ENCODE measurements around the gene FGR. TPM values are rescaled to one million over a fixed set of nuclear protein-coding genes. Genes with fewer than 3 reads are reported as not detected.

The FGR gene
- total RNA-seq, 1 donor from 2014 or later: 0.14 TPM

DNA sequence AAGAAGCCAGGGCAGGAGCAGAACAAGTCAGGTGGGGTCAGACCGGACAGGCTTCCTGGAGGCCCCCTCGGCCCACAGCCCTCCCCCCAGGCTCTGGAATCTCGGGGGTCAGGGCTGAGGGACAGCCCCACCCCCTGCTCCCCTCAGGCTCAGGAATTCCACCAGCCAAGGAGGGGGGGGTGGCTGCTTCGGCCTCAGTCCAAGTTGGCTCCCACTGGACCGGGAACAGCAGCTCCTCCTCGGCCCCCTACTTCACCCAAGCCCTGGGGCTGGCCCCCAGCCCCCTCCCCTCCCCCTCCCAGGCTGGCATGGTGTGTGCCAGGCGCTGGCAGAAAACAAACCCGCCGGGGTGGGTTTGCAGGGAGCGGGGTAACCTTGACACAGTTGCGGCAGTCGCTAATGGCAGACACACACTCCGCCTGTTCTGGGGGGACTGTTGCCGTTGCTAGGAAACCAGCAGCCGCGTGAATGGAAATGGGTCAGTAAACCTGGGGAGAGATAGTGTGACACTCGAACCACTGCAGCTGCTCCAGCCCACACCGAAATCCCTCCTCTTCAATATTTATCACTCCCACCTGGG is 63.5 kb downstream of the FGR start:
- intact Hi-C loops (cut with micrococcal nuclease): no loop called here

DNA sequence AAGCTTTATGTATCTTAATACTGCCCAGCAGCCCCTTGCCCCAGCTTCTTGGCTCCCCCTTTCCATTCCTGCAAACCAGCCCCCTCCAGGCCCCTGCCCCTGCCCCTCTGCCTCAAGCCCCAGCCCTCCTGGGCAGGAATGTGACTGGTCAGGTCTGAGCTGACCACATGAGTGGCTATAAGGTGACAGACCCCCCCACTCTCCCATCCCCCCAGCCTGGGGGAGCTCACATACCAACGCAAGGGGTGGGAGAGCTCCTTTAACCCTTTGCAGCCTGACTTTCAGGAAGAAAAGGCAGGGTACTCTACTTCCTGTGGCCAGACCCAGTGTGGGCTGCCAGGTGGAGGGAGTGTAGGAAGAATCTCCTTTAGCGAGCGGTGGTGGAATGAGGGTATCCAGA is 64.2 kb downstream of the FGR start:
- intact Hi-C loops (cut with micrococcal nuclease): no loop called here

DNA sequence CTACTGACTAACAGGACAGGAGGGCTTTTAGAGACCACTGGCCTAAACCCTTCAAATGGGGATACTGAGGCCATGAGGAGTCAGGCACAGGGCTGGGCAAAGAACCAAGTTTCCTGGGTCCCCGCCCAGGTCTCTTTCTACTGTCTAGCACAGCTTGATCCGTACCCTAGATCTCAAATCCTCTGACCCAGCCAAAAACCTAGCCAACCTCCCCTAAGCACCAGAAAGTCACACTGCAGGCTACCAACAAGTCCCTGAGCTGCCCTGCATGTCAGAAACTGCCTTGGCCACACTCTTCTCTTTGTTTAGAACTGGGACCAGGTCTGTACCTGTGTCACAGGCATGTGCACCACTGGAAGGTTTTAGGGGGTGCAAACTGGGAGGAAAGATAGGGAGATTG is 64.6 kb downstream of the FGR start:
- intact Hi-C loops (cut with micrococcal nuclease): no loop called here

DNA sequence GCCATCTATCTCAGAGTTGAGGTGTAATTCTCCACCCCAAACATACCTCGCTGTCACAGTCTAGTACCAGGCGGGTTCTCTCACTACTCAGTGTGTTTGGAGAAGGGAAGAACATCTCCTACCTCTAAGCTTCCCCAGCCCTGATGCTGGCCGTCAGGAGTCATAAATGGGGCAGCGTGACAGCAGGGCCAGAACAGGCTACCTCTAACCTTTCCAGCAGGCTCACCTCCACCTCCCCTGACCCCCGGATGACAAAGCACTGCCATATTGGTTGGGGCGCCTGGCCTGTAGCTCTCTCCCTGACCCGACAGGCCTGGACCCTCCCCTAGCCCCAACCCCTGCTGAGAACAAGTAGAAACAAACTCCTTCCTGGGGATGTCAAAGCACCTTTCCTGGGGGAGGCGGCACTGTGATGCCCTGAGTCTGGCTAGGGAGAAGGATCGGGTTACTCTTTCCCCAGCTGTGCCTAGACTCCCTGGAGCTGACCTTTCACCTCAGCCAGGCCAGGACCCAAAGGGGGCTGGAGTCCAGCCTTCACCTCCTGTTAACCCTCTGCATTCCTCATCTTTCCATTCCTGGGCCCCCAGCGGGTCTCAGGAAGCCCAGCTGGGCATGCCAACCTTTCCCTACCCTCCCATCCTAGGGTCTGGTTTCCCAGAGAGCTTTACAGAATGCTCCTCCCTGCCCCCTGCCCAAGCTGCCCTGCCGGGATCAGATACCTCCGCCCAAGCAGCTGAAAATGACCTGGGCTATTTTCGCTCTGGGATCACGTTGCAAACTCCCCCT is 65.3 kb downstream of the FGR start:
- intact Hi-C loops (cut with micrococcal nuclease): loop anchor here (2.0 kb wide), 1 partner anchor 47 kb away; no protein-coding TSS in a partner anchor

DNA sequence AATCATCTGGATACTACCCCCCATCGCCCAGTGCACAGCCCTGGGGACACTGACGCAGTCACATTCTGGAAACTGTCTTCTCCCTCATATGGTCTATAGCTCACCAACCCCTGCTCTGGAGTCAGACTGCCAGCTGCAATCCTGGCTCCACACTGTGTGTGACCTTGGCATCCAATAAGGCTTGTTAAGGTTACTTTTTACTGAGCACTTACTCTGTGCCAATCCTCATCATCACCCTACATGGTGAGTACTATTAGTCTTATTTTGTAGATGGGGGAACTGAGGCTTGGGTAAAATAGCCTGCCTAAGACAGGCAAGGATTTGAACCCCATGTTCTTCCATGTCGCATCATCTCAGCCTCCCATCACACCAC is 65.9 kb downstream of the FGR start:
- intact Hi-C loops (cut with micrococcal nuclease): loop anchor here (2.0 kb wide), 1 partner anchor 46 kb away; no protein-coding TSS in a partner anchor

DNA sequence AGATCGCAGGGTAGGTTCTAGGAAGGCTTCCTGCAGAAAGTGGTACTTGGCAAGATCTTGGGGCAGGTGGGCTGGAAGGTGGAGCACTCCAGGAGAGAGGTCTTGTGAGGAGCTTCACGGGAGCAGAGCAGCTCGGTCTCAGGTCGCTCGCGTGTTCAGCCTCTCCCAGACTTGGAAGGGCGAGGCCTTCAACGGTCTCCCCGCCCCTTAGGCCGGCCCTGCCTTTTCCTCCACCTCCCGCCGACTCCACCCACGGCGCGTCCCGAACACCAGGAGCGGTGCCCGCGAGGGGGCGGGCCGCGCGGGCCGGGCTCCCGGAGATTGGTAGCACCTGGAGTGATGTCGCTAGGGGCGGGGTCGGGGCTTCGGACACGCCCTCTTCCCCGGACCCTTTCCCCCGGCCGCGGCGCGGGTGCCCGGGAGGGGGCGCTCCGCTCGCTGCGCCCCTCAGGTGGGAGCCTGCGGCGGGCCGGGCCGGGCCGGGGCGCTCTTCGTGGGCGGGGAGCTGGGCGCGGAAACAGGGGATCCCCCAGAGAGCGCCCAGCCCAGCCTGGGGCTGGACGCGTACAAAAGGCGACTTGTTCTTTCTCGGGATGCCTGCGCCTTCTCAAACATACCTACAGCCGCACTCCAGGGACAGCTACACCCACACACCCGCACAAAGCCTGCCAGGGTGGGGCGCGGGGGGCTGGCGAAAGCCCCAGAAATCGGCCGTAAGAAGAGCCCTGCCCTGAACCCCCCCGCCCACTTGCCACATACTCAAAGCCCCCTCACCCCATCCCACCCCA is 66.5 kb downstream of the FGR start:
- intact Hi-C loops (cut with micrococcal nuclease): loop anchor here (1.0 to 2.0 kb wide), 2 partner anchors 12 to 46 kb away; no protein-coding TSS in a partner anchor

GRCh38 chr1:27567971-27568299 is 67.0 kb downstream of the FGR start:
- intact Hi-C loops (cut with micrococcal nuclease): loop anchor here (1.0 to 2.0 kb wide), 2 partner anchors 12 to 45 kb away; no protein-coding TSS in a partner anchor

- intact Hi-C loops (cut with micrococcal nuclease): no loop called here
Observed at GRCh38 chr1:27567146-27567526, 67.8 kb downstream of the FGR start.

- intact Hi-C loops (cut with micrococcal nuclease): no loop called here
Observed at GRCh38 chr1:27566462-27567145, 68.4 kb downstream of the FGR start.

DNA sequence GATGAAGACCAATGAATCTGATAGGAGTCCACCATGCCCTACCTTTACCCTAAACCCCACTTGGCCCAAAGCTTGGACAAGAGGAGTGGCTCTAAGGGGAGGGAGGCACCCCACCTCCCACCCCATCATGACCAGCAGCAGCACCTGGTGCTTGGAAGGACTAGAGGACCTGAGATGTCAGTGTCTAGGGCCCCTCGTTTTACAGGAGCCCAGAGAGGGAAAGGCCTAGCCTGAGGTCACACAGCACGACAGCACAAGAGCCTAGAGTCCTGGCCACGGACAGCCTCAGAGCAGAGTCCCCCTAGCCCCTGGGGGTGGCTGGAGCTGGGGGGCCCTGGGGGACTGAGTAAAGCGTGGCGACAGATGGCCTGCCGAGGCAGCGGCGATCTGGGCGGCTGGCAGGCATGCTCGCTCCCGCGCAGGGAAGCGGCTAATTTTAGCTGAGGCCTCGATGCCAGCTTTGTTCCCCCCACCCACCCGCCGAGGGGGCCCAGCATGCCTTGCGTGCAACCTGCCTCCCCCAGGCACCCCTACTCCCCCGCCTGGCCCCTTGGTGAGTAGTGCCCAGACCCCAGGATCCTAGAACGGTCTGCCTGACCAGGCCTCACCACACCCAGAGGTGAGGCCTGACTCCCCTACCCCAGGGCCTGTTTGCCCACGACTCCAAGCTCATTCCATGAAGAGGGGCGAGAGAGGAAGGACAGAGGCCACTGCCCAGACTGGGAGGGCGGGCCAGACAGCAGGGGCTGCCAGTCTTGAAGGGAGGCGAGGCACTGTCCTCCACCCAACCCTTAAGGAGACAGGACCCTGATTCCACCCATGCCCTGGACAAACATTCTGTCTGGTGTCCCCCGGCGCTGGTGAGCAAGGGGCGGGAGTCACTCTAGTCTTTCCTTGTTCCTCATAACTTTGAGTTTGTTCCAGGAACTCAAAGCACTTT is 70.0 kb downstream of the FGR start:
- intact Hi-C loops (cut with micrococcal nuclease): no loop called here

GRCh38 chr1:27563591-27564471 is 71.2 kb downstream of the FGR start:
- intact Hi-C loops (cut with micrococcal nuclease): no loop called here

GRCh38 chr1:27563341-27563590 is 71.7 kb downstream of the FGR start:
- intact Hi-C loops (cut with micrococcal nuclease): no loop called here

DNA sequence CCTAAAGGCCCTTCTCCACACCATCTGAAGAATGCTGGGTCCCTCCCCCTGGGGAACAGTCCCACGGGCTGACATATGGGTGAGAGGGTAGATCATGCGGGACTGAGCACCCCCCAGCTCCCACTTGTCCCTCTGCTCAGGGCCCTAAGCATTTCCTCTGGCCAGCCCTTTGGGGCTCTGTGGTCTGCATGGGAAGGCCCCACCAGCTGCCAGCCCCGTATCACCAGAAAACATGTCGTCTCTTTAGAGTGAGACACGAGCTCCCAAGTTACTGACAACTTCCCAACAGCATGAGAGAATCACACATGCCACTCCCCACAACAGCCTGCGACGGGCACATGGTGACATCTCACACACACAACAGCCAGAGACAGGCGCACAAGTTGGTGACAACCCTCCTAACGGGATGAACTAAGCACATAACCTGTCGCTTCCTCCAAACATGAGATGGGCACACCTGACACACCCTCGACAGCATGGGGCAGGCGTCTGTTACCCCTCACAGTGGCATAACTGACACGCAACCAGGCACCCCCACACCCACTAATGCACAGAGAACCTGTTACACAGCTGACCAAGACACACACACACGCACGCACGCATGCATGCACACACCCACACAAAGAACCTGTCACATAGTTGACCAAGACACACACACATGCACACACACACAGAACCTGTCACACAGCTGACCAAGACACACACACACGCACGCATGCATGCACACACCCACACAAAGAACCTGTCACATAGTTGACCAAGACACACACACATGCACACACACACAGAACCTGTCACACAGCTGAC is 72.2 kb downstream of the FGR start:
- intact Hi-C loops (cut with micrococcal nuclease): no loop called here

Other genes starting within 250 kb of the FGR start
- 0.39 and 0.73 TPM in 2 replicates for gene GPR3, start 242.6 kb downstream of the FGR start, total RNA-seq
- gene WASF2, start 145.0 kb downstream of the FGR start, total RNA-seq: 124 and 125 TPM in 2 replicates
- 21.4 and 21.7 TPM in 2 replicates for gene AHDC1, start 31.0 kb downstream of the FGR start, total RNA-seq
- 91.8 and 99.1 TPM in 2 replicates for gene IFI6, start 37.0 kb upstream of the FGR start, total RNA-seq
- gene FAM76A, start 90.8 kb upstream of the FGR start, total RNA-seq: 15.3 and 15.4 TPM in 2 replicates
- gene STX12, start 138.0 kb upstream of the FGR start, total RNA-seq: 24.5 TPM in 2 replicates
- gene PPP1R8, start 195.6 kb upstream of the FGR start, total RNA-seq: 59.1 and 62.1 TPM in 2 replicates
- gene THEMIS2, start 237.4 kb upstream of the FGR start, total RNA-seq: 56.4 and 61.6 TPM in 2 replicates